Stimulated activated naive CD4-positive, alpha-beta T cell (primary cell): Measurements from ENCODE around the gene CARD9.

Source experiments
- DNase-seq, 6 experiments: peaks; one replicate each; lab custom pipeline; 2025; lab: John Stamatoyannopoulos, UW

CARD9 gene

DNA sequence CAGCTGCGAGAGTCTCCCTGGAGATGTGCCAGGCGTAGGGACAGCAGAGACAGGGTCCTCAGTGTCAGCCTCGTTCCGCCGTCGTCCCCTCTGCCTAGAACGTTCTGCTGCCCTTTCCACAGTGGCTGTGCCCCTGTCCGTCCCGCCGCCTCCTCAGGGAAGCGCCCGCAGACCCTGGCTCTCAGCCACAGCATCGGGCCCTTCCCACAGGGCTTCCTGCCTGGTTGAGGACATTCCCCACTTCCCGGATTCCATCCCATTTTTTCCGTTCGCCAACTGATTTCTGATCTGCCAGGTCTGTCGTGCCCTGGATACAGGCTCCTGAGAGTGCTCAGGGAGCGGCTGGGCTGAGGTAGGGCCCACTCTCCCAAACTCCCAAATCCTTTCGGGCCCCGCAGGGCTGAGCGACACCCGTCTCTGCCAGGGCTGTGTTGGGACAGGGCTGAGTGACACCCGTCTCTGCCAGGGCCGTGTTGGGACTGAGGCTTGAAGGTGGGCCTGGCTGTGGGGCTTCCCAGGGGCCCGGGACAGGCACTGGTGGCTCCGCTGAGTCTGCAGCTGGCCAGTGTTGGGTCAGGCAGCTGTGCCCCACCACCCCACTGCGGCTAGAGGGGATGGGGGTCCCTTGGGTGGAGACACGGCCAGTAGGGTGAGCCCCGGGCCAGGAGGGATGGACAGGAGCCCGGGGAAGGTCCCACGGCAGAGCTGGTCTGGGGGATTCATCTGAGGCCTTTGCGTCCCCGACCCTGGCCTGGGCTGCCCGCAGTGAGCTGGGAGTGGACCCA is 25.8 kb downstream of the CARD9 start:
- DNase-seq: no peak

DNA sequence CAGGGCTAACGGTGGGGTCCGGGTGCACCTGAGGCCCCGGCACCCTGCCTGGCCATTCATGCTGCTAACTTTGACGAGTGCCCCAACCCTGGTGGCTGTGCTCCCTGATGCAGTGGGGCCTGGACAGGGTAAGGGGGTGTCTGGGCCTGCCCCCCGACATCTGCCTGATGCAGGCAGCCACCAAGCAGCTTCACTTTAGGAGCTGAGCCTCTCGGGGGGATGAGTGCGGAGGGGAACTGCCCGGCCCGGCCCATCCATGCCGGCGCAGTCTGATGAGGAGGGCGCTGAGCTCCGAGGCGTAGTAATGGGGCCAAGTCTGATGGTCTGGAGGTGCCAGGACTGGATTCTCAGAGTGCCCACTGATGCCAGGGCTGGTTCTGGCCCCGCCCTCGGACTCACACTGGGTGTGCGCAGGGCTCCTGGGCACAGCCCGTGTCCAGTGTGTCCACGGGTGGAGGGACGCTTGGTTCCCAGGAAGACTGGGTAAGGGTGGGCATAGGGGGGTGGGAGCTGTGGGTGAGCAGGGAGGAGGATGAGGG is 26.5 kb downstream of the CARD9 start:
- DNase-seq: no peak

GRCh38 chr9:136346157-136346481 is 27.4 kb downstream of the CARD9 start:
- DNase-seq: no peak

- no peak for DNase-seq
These were observed 27.9 kb downstream of the CARD9 start for GRCh38 chr9:136345281-136346156.

DNA sequence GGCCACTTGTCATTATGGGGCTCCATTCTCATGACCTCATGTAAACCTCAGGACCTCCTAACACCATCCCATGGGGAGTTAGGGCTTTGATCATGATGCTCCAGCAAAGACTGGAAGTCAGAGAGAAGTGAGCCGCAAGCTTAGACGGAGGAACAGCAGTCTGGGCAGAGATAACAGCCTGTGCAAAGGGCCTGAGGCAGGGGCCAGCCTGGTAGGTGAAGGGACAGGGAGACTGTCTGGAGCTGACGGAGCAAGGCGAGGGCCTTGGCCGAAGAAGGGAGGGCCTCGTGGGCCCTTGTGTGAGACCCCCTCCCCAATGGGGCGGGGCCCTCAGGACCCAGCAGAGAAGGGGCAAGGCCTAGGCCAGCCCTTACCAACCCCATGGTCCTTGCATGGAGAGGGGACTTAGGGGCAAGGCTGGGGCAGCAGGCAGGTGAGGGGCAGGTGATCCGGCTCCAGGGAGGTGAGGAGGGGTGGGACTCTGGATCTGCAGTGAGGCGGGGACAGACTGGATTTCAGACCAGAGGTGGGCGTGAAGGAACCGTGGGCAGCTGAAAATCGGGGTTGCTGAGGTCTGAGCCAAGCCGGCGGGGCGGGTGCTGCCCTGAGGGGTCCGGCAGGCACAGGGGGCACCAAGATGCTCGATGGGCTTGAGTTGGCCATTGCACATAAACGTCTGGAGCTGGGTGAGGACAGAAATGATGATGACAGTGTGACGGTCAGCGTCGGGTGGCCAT is 28.8 kb downstream of the CARD9 start:
- DNase-seq: no peak

DNA sequence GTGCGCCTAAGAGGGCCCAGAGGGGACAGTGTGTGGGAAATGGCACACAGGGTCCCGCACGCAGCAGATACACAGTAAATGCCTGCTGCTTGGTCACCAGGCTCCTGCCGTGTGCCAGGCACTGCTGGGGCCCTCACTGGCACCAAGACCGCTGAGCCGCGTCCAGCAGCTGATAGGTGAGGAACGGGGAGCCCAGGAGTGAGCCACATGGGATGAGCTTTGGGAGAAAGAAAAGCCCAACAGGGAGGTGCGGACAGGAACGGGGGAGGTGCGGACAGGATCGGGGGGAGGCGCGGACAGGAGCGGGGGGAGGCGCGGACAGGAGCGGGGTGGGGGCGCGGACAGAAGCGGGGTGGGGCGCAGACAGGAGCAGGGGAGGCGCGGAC is 29.6 kb downstream of the CARD9 start:
- DNase-seq: no peak

- no peak for DNase-seq
These were observed 30.2 kb downstream of the CARD9 start for GRCh38 chr9:136343121-136343883.

- peak; percentile 5 to 45 (median 38) for DNase-seq
These were observed 31.0 kb downstream of the CARD9 start for GRCh38 chr9:136342181-136343120.

DNA sequence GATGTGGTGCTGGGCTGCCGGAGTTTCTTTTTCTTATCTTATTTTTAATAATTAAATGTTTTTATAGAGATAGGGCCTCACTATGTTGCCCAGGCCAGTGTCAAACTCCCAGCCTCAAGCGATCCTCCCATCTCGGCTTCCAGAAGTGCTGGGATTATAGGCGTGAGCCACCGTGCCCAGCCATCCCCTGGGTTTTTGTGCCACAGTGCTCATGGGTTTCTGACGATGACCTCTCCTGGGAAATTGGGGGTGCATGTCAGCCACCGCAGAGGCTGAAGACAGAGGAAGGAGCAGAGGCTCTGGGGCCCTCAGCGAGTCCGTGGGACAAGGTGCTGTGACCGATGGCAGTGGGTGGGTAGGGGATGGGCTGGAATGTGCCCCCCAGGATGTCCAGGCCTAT is 31.7 kb downstream of the CARD9 start:
- no peak for DNase-seq

- no peak for DNase-seq
These were observed 32.3 kb downstream of the CARD9 start for GRCh38 chr9:136341042-136341655.

GRCh38 chr9:136340356-136341041 is 33.0 kb downstream of the CARD9 start:
- DNase-seq: no peak

GRCh38 chr9:136339958-136340310 is 33.5 kb downstream of the CARD9 start:
- no peak for DNase-seq

GRCh38 chr9:136339173-136339957 is 34.1 kb downstream of the CARD9 start:
- DNase-seq: no peak

- no peak for DNase-seq
These were observed 35.0 kb downstream of the CARD9 start for GRCh38 chr9:136338511-136338910.

GRCh38 chr9:136337416-136338395 is 35.8 kb downstream of the CARD9 start:
- DNase-seq: no peak

- no peak for DNase-seq
These were observed 36.6 kb downstream of the CARD9 start for GRCh38 chr9:136336881-136337280.

- DNase-seq: no peak
These were observed 37.2 kb downstream of the CARD9 start for GRCh38 chr9:136336156-136336870.
